HG02938 (cell line): ENCODE measurements around the gene TGM4.

Experiments used
- ATAC-seq: cut with Tn5 transposase; IDR thresholded peaks from one replicate; pipeline ENCODE4 v1.9.1; 2021; ENCODE audit warnings: mild to moderate bottlenecking, moderate library complexity; ENCODE audit not compliant: unreplicated experiment

TGM4 gene

GRCh38 chr3:44950275-44950734 is 75.9 kb downstream of the TGM4 start:
- no peak for ATAC-seq

GRCh38 chr3:44952689-44953088 is 78.3 kb downstream of the TGM4 start:
- ATAC-seq = no peak

DNA sequence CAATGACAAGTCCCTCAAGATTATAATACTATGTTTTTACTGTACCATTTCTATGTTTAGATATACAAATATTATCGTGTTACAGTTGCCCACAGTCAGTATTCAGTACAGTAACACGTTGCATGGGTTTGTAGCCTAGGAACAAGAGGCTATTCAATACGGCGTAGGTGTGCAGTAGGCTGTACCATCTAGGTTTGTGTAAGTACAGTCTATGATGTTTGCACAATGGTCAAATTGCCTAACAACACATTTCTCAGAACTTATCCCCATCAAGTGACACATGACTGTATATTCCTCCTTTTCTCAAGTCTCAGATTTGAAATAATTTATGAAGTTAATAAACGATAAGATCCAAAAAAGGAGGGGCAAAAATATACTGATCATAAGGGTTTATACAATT is 79.9 kb downstream of the TGM4 start:
- no peak for ATAC-seq

- no peak for ATAC-seq
Measured at GRCh38 chr3:44954962-44955361, 80.6 kb downstream of the TGM4 start.

DNA sequence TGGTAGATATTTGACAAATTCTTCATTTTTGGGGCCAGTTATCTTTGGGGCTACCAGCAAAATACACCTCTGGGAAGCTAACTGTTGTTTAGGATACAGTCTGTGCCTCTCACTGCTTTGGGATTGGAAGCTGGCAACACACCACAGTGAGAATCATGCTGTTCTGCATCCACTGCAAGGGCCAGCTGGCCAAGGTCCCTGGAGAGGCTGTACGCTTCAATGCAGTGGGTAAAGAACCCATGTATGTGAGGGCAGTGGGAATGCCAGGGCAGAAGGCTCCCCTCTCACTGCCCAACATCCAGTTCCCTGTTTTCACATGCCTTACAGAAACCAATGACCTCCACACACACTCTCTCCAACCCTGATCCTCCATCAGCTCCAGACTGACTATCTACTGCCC is 81.5 kb downstream of the TGM4 start:
- ATAC-seq = no peak

GRCh38 chr3:44957986-44958385 is 83.6 kb downstream of the TGM4 start:
- ATAC-seq = no peak

DNA sequence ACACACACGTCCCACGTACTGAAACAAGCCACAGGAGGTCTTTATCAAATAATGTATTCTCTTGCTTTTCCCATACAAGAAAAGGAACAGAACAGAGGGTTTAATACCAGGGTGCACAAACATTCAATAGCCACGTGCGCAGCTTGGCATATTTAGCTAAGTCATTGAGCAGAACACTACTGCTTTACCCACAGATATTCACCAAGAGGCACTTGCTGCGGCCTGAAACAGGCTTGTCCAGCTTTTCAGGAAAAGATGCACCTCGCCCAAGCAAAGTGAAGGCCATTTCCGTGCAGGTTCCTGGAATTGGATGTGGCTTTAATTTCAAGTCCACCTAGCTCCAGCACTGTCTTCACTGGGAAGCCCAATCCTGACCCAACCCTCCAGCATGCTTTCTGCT is 84.0 kb downstream of the TGM4 start:
- ATAC-seq = no peak

- no peak for ATAC-seq
Measured at GRCh38 chr3:44960387-44961026, 86.1 kb downstream of the TGM4 start.

DNA sequence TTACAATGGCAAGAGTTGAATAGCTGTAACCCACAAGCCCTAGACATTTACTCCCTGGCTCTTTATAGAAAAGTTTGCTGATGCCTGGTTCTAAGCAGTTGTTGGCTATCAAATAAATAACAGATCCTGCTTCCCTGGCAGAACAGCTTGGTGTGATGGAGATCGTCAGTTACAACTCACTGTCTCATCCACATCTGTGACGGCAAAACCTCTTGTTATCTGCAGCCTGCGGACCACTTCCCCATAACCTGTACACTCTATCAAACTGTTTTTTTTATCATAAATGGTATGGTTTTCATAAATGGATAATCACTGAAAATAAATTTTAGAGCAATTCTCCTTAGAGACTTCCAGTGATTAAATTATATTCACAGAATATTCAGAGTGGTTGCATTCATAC is 87.5 kb downstream of the TGM4 start:
- ATAC-seq = no peak

GRCh38 chr3:44962621-44963393 is 88.4 kb downstream of the TGM4 start:
- no peak for ATAC-seq

GRCh38 chr3:44963571-44964325 is 89.3 kb downstream of the TGM4 start:
- no peak for ATAC-seq
